HG02885 (cell line): ENCODE data around the gene TMC3.

Experiments used
- ATAC-seq: cut with Tn5 transposase; IDR thresholded peaks from one replicate; pipeline ENCODE4 v1.9.1; 2021; ENCODE audit warnings: mild to moderate bottlenecking; ENCODE audit not compliant: unreplicated experiment, poor library complexity

TMC3 gene

GRCh38 chr15:81326466-81327212 lies 47.4 kb downstream of the TMC3 start:
- ATAC-seq = no peak

GRCh38 chr15:81323944-81324881 lies 49.8 kb downstream of the TMC3 start, which contains the start of gene STARD5:
STARD5 (minus strand) TSS chr15:81324141; CDS start chr15:81324099, 42 bp downstream.
- peak; percentile 99 for ATAC-seq

GRCh38 chr15:81323559-81323943 lies 50.5 kb downstream of the TMC3 start:
- peak; percentile 17 for ATAC-seq

GRCh38 chr15:81322676-81323253 lies 51.2 kb downstream of the TMC3 start:
- ATAC-seq = no peak

GRCh38 chr15:81321667-81322066 lies 52.3 kb downstream of the TMC3 start:
- no peak for ATAC-seq

GRCh38 chr15:81317642-81318017 lies 56.4 kb downstream of the TMC3 start:
- ATAC-seq = no peak

- ATAC-seq = no peak
These were observed 57.7 kb downstream of the TMC3 start for GRCh38 chr15:81316267-81316666.

- no peak for ATAC-seq
These were observed 58.4 kb downstream of the TMC3 start for GRCh38 chr15:81315452-81316175.

GRCh38 chr15:81314378-81314777 lies 59.6 kb downstream of the TMC3 start:
- ATAC-seq = no peak

GRCh38 chr15:81313686-81314085 lies 60.3 kb downstream of the TMC3 start:
- ATAC-seq = no peak

- no peak for ATAC-seq
These were observed 61.0 kb downstream of the TMC3 start for GRCh38 chr15:81312790-81313543.

- ATAC-seq = peak; percentile 44
These were observed 62.1 kb downstream of the TMC3 start for GRCh38 chr15:81311752-81312464.

GRCh38 chr15:81310480-81310879 lies 63.5 kb downstream of the TMC3 start:
- no peak for ATAC-seq

- ATAC-seq = no peak
These were observed 64.2 kb downstream of the TMC3 start for GRCh38 chr15:81309647-81310450.

- ATAC-seq = no peak
These were observed 65.8 kb downstream of the TMC3 start for GRCh38 chr15:81308260-81308659.

GRCh38 chr15:81304226-81304625 lies 69.8 kb downstream of the TMC3 start:
- ATAC-seq = no peak

- no peak for ATAC-seq
These were observed 70.5 kb downstream of the TMC3 start for GRCh38 chr15:81303244-81304225.
